GM18861 (cell line): ENCODE measurements around the gene NME7.

ENCODE experiments used
- ATAC-seq: cut with Tn5 transposase; IDR thresholded peaks from one replicate; pipeline ENCODE4 v1.9.1; 2021; ENCODE audit not compliant: unreplicated experiment

Gene NME7

GRCh38 chr1:169163059-169163458 is 204.5 kb downstream of the NME7 start:
- ATAC-seq: no peak

DNA sequence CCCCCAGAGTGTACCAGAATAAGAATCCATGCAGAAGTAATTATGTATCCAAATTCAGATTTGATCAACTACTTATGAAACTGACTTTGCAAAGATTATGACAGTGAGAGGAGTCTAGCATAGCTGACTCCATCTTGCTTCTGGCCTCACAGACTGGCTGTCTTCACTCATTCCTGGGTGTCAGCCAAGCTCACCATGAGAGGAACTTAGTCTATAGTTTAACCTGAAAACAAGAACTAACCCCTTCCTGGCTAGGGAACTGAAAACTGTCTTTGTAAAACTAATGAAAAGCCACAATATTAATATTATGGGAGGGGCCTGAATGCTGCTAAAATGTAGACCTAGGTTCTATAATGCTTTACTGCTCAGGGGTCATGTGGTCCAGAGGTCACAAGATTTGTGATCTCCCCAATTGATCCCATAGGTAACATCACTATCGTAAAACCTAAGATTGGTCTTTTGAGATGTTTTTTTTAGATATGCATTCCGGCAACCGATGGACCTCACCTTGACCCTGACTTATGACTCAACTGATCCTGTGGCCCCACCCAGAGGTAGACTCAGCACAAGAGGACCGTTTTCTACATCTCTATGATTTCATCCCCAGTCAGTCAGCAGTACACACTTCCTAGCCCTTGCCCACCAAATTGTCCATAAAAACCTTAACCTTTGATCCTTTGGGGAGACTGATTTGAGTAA is 206.0 kb downstream of the NME7 start:
- peak; percentile 66 for ATAC-seq

DNA sequence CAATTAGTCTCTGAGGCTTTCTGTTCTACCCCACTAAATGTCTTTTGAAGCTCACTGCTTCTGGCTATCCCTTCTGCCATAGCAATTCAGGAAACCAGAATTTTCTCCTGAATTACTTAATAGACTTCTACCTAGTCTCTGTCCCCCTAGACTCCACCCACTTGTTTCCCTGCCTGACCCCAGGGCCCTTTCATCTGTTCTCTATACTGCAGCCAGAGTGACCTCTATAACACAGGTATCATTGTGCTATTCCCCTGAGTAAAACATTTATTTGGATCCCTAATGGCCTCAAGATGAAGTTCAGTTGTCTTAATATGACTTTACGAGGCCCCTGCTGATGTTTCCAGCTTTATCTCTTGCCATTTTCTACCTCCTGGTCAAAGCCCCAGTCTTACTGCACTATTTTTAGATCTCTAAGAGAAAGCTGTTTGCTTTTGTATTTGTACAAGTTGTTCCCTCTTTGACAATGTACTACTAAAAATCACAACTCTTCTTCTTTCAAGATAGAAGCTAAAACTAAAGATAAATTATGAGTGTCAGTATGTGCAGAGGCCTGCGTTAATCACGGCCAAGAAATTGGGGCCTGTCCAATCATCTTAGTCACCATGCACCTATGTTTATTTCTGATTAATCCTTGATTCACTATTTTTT is 206.6 kb downstream of the NME7 start:
- ATAC-seq: no peak

GRCh38 chr1:169156580-169156979 is 211.0 kb downstream of the NME7 start:
- no peak for ATAC-seq

DNA sequence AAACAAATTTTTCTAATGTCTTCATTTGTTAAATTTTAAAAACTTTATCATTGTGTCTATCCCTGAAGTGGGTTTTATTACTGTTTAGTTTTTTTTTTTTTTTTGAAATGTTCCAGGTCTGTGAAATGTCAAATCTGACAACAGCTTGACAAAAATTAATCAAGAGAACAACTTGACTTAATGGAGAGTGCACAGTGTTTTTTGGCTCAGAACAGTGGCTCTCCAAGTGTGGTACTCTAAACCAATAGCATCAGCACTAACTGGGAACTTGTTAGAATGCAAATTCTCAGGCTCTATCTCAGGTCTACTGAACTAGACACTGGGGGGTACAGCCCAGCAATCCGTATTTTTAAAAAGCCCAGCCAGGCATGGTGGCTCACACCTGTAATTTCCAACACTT is 211.9 kb downstream of the NME7 start:
- no peak for ATAC-seq

DNA sequence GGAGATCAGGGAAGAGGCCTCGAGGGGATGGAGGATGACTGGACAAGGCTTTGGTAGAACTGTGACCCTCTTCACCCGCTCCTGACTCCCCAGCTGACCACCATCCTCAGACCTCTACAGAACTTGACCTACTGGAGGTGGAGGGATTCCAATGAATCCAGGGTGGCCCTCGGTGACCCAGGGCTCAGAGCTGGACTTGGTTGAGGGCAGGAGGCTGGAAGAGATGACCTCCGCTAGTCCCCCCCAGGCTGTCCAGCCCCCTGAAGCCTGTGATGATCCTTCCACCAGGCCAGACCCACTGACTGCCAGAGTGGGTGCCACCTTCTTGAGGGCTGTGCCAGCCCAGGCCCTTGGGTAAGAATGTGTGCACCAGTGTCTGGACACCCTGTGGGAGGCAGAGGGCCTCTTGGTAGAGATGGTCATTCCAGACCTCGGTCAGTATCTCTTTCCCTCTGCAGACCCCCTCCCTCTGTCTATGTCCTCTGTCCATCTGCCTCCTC is 216.2 kb downstream of the NME7 start:
- no peak for ATAC-seq

GRCh38 chr1:169150641-169151337 is 216.8 kb downstream of the NME7 start:
- ATAC-seq: no peak

- no peak for ATAC-seq
Observed at GRCh38 chr1:169149555-169150286, 217.9 kb downstream of the NME7 start.

- peak; percentile 72 for ATAC-seq
Observed at GRCh38 chr1:169148472-169149252, 218.9 kb downstream of the NME7 start.

DNA sequence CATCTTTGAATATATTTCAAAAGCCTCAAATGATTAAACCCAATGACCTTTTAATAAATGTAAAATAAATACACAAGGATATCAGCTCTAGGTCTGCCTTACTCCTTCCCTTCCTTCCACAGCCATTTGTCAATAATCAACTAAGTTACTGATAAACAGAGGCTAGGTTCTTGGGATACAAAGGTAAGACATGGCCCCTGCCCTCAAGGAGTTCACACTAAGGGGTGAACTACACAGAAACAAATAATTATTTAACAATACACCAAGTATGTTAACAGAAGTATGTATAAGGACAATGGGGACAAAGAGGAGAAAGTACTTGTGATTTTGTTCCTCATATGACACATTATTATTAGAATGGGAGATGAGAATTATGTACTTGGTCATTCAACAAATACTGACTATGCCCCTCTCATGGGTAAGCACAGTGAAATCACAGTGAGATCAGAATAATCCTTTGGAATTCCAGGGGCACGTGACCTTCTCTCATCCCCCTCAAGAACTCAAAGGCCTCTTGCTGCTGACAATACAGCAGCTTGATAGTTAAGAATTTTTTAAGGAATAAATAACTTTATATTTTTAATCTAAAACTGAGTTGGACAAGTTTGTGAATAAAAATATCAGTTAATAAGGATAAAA is 220.9 kb downstream of the NME7 start:
- ATAC-seq: no peak

- no peak for ATAC-seq
Observed at GRCh38 chr1:169144941-169145626, 222.5 kb downstream of the NME7 start.

- ATAC-seq: no peak
Observed at GRCh38 chr1:169143984-169144383, 223.6 kb downstream of the NME7 start.

DNA sequence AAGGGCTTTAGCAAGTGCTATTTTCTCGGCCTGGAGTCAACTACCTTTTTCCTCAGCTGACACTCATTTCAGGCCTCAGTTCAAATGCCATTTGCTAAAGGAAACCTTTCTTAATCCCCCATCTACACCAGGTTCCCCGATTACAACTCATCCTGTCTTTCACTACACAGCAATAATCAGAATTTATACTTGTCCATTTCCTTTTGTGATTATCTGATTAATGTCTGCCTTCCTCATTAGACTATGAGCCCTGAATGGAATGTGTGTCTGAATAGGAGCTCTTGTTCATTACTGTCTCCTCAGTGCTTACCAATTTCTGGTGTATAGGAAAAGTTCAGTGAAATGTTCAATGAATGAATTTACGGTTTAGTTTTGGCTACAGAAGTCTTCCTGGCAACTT is 224.3 kb downstream of the NME7 start:
- ATAC-seq: no peak

GRCh38 chr1:169142129-169142528 is 225.5 kb downstream of the NME7 start:
- no peak for ATAC-seq

GRCh38 chr1:169141356-169141755 is 226.2 kb downstream of the NME7 start:
- no peak for ATAC-seq

DNA sequence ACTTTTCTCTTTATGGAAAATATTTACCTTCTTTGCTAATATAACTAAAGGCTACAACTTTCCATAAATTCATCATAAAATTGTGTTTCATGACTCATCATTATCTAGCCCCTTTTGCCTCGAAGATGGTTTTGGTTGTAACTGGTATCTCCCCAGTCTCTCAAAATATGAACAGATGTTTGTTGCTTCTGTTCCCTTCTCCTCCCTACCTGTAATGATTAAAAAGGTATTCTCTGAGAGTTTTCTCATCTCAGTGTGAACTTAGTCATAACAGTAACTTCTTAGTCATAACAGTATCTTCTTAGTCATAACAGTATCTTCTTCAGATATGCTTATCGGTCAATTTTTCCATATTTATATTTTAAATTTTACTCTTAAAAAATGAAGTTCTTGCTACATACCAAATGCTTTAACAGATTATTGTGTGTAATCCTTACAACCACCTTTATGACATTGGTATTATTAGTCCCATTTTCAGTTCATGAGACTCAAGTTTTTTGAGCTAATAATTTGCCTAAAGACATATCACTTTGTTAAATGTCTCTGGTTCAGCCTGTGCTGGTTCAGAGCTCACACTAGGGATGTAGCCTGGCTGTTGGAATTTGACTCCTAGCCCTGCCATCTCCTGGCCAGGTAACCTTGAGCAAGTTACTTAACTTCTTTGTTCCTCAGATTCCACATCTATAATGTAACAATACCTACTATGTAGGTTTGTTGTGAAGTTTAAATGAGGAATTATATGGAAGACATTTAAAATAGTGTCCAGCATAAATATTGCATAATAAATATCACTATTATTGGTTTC is 228.5 kb downstream of the NME7 start:
- ATAC-seq: peak; percentile 91

GRCh38 chr1:169137357-169137756 is 230.2 kb downstream of the NME7 start:
- ATAC-seq: no peak

GRCh38 chr1:169133801-169134502 is 233.6 kb downstream of the NME7 start:
- ATAC-seq: no peak
